ENCODE results near the gene COPB2.
"Not testable (repeated sequence)": the region's sequence is repeated elsewhere in the genome, so short reads cannot be mapped to it uniquely, and the experiment has no call there.

COPB2 gene

GRCh38 chr3:139378587-139379241 lies 10.7 kb downstream of the COPB2 start:
- DNase-seq = no peak

GRCh38 chr3:139377378-139377777 lies 12.1 kb downstream of the COPB2 start:
- DNase-seq = no peak

- no peak for DNase-seq
Measured at GRCh38 chr3:139374099-139374498, 15.3 kb downstream of the COPB2 start.

GRCh38 chr3:139364549-139364948 lies 24.9 kb downstream of the COPB2 start:
- no peak for DNase-seq

GRCh38 chr3:139361276-139361675 lies 28.2 kb downstream of the COPB2 start:
- DNase-seq = no peak

GRCh38 chr3:139358841-139359562 lies 30.4 kb downstream of the COPB2 start:
- no peak for DNase-seq

GRCh38 chr3:139357899-139358298 lies 31.5 kb downstream of the COPB2 start:
- DNase-seq = no peak

GRCh38 chr3:139355891-139356290 lies 33.6 kb downstream of the COPB2 start:
- DNase-seq = no peak

GRCh38 chr3:139355476-139355875 lies 34.0 kb downstream of the COPB2 start:
- DNase-seq = no peak

GRCh38 chr3:139354661-139355060 lies 34.8 kb downstream of the COPB2 start:
- DNase-seq = no peak

- peak; percentile 56 for DNase-seq
Measured at GRCh38 chr3:139353920-139354556, 35.4 kb downstream of the COPB2 start.

GRCh38 chr3:139346771-139347170 lies 42.7 kb downstream of the COPB2 start:
- no peak for DNase-seq

GRCh38 chr3:139343895-139344856 lies 45.3 kb downstream of the COPB2 start, which contains the start of gene MRPS22:
TSS of gene MRPS22 (plus strand) at chr3:139344020. CDS start at chr3:139344027, 7 bp downstream.
- peak; percentile 89 for DNase-seq

GRCh38 chr3:139342054-139342453 lies 47.4 kb downstream of the COPB2 start:
- no peak for DNase-seq

- no peak for DNase-seq
Measured at GRCh38 chr3:139340784-139341183, 48.7 kb downstream of the COPB2 start.

GRCh38 chr3:139339219-139339906 lies 50.1 kb downstream of the COPB2 start:
- DNase-seq = peak; percentile 31

GRCh38 chr3:139338405-139338804 lies 51.0 kb downstream of the COPB2 start:
- DNase-seq = no peak

- DNase-seq = not testable (repeated sequence)
Measured at GRCh38 chr3:139334675-139335074, 54.8 kb downstream of the COPB2 start.

GRCh38 chr3:139332092-139332491 lies 57.4 kb downstream of the COPB2 start:
- no peak for DNase-seq

GRCh38 chr3:139329364-139329850 lies 60.0 kb downstream of the COPB2 start:
- peak; percentile 72 for DNase-seq

GRCh38 chr3:139328356-139328755 lies 61.1 kb downstream of the COPB2 start:
- DNase-seq = no peak

GRCh38 chr3:139327861-139328260 lies 61.6 kb downstream of the COPB2 start:
- no peak for DNase-seq

All from fibroblast of skin of right biceps (primary cell).